Loucy (cell line): ENCODE results near the gene ITIH6.

Experiments
- EZH2phosphoT487 ChIP-seq: fragments of 200-600 bp; IDR thresholded peaks from 2 replicates; pipeline ENCODE4 v1.6.1; 2018; ENCODE audit warnings: antibody characterized with exemption, mild to moderate bottlenecking, moderate library complexity, borderline replicate concordance
- TF ChIP-seq, protein P1 (sequence below): fragments of 200-600 bp; sonication (generic); conservative IDR thresholded peaks from 2 replicates; pipeline ENCODE4 v1.5.1; 2014; ENCODE audit warnings: mild to moderate bottlenecking, antibody characterized with exemption, low read length

DNA sequence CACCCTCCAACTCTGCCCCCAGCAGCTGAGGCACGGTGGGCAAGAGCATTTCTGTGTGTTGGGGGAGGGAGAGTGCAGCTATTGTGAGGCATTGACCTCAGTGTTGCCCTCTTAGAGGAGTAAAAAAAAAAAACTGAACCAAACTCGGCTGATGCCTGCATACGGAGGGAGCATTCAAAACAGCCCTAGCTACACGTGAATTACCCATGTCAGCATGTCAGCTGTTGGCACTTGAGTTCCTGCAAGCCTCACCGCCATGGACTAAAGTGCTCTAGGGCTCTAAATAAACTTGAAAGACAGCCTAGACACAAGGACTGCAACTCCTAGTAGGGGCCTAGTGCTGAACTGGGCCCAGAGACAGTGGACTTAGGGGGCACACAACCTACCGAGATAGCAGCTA lies 22.0 kb downstream of the ITIH6 start:
- TF ChIP-seq, protein P1, sequence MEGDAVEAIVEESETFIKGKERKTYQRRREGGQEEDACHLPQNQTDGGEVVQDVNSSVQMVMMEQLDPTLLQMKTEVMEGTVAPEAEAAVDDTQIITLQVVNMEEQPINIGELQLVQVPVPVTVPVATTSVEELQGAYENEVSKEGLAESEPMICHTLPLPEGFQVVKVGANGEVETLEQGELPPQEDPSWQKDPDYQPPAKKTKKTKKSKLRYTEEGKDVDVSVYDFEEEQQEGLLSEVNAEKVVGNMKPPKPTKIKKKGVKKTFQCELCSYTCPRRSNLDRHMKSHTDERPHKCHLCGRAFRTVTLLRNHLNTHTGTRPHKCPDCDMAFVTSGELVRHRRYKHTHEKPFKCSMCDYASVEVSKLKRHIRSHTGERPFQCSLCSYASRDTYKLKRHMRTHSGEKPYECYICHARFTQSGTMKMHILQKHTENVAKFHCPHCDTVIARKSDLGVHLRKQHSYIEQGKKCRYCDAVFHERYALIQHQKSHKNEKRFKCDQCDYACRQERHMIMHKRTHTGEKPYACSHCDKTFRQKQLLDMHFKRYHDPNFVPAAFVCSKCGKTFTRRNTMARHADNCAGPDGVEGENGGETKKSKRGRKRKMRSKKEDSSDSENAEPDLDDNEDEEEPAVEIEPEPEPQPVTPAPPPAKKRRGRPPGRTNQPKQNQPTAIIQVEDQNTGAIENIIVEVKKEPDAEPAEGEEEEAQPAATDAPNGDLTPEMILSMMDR, result no peak
- no peak for TF ChIP-seq EZH2phosphoT487
